Measurements from ENCODE around the gene DCDC1. TPM values are rescaled to one million over a fixed set of nuclear protein-coding genes. Genes with fewer than 3 reads are reported as not detected.

The DCDC1 gene
- total and polyA plus RNA-seq, 9 of the 15 experiments (the other 6 are each of a cell fraction or from before 2014, with no cell fraction given): 0.05 to 0.18 (median 0.08) TPM; not detected in 3

DNA sequence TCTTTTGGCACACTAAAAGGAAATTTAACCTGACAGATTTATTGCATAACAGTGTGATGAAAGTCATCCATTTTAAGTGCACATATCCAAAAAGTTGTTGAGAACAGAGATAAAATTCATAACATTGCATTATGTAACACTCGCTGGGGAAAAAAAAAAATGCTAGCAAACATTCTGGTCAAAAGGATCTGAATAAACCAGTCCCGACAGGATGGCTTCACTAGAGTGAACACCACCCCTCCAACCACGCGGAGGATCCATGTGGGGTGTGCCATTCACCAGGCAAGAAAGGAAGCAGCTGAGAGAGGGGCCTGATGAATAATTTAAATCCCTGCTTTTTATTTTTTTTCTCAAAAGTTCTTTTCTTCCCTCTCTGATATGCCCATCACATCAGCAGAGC is 258.7 kb downstream of the DCDC1 start:
- TF ChIP-seq, protein P1, sequence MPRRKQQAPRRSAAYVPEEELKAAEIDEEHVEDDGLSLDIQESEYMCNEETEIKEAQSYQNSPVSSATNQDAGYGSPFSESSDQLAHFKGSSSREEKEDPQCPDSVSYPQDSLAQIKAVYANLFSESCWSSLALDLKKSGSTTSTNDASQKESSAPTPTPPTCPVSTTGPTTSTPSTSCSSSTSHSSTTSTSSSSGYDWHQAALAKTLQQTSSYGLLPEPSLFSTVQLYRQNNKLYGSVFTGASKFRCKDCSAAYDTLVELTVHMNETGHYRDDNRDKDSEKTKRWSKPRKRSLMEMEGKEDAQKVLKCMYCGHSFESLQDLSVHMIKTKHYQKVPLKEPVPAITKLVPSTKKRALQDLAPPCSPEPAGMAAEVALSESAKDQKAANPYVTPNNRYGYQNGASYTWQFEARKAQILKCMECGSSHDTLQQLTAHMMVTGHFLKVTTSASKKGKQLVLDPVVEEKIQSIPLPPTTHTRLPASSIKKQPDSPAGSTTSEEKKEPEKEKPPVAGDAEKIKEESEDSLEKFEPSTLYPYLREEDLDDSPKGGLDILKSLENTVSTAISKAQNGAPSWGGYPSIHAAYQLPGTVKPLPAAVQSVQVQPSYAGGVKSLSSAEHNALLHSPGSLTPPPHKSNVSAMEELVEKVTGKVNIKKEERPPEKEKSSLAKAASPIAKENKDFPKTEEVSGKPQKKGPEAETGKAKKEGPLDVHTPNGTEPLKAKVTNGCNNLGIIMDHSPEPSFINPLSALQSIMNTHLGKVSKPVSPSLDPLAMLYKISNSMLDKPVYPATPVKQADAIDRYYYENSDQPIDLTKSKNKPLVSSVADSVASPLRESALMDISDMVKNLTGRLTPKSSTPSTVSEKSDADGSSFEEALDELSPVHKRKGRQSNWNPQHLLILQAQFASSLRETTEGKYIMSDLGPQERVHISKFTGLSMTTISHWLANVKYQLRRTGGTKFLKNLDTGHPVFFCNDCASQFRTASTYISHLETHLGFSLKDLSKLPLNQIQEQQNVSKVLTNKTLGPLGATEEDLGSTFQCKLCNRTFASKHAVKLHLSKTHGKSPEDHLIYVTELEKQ (CRISPR knock-in tag; IDR thresholded peaks at IDR 0.05): no peak
- TF ChIP-seq BRF1 (IDR thresholded peaks at IDR 0.05; ENCODE audit: borderline replicate concordance, extremely low read depth, insufficient read length): no peak
- TF ChIP-seq ZNF140 (CRISPR knock-in tag; IDR thresholded peaks at IDR 0.05): no peak
- TF ChIP-seq, protein P2, sequence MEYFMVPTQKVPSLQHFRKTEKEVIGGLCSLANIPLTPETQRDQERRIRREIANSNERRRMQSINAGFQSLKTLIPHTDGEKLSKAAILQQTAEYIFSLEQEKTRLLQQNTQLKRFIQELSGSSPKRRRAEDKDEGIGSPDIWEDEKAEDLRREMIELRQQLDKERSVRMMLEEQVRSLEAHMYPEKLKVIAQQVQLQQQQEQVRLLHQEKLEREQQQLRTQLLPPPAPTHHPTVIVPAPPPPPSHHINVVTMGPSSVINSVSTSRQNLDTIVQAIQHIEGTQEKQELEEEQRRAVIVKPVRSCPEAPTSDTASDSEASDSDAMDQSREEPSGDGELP (CRISPR knock-in tag; IDR thresholded peaks at IDR 0.05; ENCODE audit: borderline replicate concordance): no peak
- TF ChIP-seq, protein P3, sequence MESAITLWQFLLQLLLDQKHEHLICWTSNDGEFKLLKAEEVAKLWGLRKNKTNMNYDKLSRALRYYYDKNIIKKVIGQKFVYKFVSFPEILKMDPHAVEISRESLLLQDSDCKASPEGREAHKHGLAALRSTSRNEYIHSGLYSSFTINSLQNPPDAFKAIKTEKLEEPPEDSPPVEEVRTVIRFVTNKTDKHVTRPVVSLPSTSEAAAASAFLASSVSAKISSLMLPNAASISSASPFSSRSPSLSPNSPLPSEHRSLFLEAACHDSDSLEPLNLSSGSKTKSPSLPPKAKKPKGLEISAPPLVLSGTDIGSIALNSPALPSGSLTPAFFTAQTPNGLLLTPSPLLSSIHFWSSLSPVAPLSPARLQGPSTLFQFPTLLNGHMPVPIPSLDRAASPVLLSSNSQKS (CRISPR knock-in tag; IDR thresholded peaks at IDR 0.05): no peak
- TF ChIP-seq RBM17 (IDR thresholded peaks at IDR 0.05; ENCODE audit: borderline replicate concordance, low read depth, low read length): no peak
- TF ChIP-seq ZKSCAN1 (IDR thresholded peaks at IDR 0.05; ENCODE audit: low read depth, low read length): no peak
- no peak for TF ChIP-seq ZNF263 (CRISPR knock-in tag; IDR thresholded peaks at IDR 0.05; ENCODE audit: borderline replicate concordance)
- TF ChIP-seq MEF2A (IDR thresholded peaks at IDR 0.05; ENCODE audit: control insufficient read depth, low read depth, low read length): no peak
- TF ChIP-seq, protein P4, sequence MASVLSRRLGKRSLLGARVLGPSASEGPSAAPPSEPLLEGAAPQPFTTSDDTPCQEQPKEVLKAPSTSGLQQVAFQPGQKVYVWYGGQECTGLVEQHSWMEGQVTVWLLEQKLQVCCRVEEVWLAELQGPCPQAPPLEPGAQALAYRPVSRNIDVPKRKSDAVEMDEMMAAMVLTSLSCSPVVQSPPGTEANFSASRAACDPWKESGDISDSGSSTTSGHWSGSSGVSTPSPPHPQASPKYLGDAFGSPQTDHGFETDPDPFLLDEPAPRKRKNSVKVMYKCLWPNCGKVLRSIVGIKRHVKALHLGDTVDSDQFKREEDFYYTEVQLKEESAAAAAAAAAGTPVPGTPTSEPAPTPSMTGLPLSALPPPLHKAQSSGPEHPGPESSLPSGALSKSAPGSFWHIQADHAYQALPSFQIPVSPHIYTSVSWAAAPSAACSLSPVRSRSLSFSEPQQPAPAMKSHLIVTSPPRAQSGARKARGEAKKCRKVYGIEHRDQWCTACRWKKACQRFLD (CRISPR knock-in tag; IDR thresholded peaks at IDR 0.05): no peak
- TF ChIP-seq EGR1 (conservative IDR thresholded peaks at IDR 0.05): no peak
- ATAC-seq (no peak), FAIRE-seq (no peak), DNase-seq (ENCODE audit: extremely low read depth in 1 of 4, low spot score in 3 of 4) (no peak)
- no peaks in the 10 kb centered on the region for H3K9me1 ChIP-seq (ENCODE audit: control insufficient read depth, insufficient read depth, low read length)
- WGBS (ENCODE audit: insufficient coverage, low coverage, missing lambda C conversion rate): 0% methylated on average over 4 of the region's 4 CpGs
- H3K9ac ChIP-seq (ENCODE audit: insufficient read depth in 1 of 2, low read depth in 2 of 2, low read length in 2 of 2): no peak overlapping the region
- H3K4me2 ChIP-seq (ENCODE audit: insufficient read depth, low read length): no peak overlapping the region
- POLR2A ChIA-PET: interaction anchor here (0.6 kb wide), 1 partner anchor 34 kb away, joined by 3 read pairs; no protein-coding TSS in a partner anchor
- no peaks in the 10 kb centered on the region for H3K36me3 ChIP-seq (ENCODE audit: control insufficient read depth, insufficient read depth, low read length)
- H3K4me1 ChIP-seq (replicated peaks in 1 of 2; ENCODE audit: control insufficient read depth in 2 of 2, insufficient read depth in 2 of 2, low read length in 2 of 2): no peaks in the 10 kb centered on the region
- H3K4me3 ChIP-seq: no peak overlapping the region
- no peak overlapping the region for H2AFZ ChIP-seq (ENCODE audit: low read depth, low read length)
- BruUV-seq (replicated peaks): no TSS peak
- intact Hi-C loops (cut with micrococcal nuclease) (no loop called here), in situ Hi-C loops (cut with MboI) (loop anchor here (25.0 kb wide), 1 partner anchor 776 kb away; no protein-coding TSS in a partner anchor)
- H3K79me2 ChIP-seq (ENCODE audit: control insufficient read depth, insufficient read depth, low read length): no peaks in the 10 kb centered on the region
- H3K27me3 ChIP-seq (ENCODE audit: control insufficient read depth in 2 of 2, insufficient read depth in 2 of 2, low read length in 2 of 2): no peaks in the 10 kb centered on the region
- H4K20me1 ChIP-seq (replicated peaks; ENCODE audit: control insufficient read depth, insufficient read depth, low read length): no peaks in the 10 kb centered on the region
- CTCF ChIA-PET (ENCODE audit: low intra/inter-chr PET ratio): no interaction called here
- no peak overlapping the region for H3K27ac ChIP-seq (ENCODE audit: extremely low read depth, low read depth, low read length)
- no peaks in the 10 kb centered on the region for H3K9me3 ChIP-seq (replicated peaks; ENCODE audit: control insufficient read depth, insufficient read depth, low read depth, low read length)

All from K562 (cell line).